Spleen (tissue), 11 donors: Measurements from ENCODE around the gene PPP1CB. TPM values are rescaled to one million over a fixed set of nuclear protein-coding genes. Genes with fewer than 3 reads are reported as not detected.

Source experiments
- DNase-seq: peaks from one replicate; pipeline ENCODE4 v3.0.0-alpha.2; 2020
- H3K27ac ChIP-seq, 8 donors: fragments of 200-600 bp; sonication (generic) in 7 of 8; 1 replicate in 4 of 8; 2 replicates in 4 of 8; pipeline versions ENCODE4 v1.5.0 to v1.8.0; 2016 to 2021; ENCODE audit warnings: inconsistent platforms in 4 of 8, mild to moderate bottlenecking in 4 of 8, moderate library complexity in 1 of 8
- H3K27me3 ChIP-seq, 7 donors: fragments of 200-600 bp; sonication (generic) in 6 of 7; replicated peaks in 1 of 7; 1 replicate in 4 of 7; 2 replicates in 3 of 7; pipeline versions ENCODE4 v1.5.0 to v1.8.0; 2016 to 2021; ENCODE audit warnings: inconsistent platforms in 3 of 7, mild to moderate bottlenecking in 1 of 7
- H3K36me3 ChIP-seq, 6 donors: fragments of 200-600 bp; sonication (generic) in 5 of 6; 1 replicate in 4 of 6; 2 replicates in 2 of 6; pipeline versions ENCODE4 v1.5.0 to v1.8.0; 2016 to 2021; ENCODE audit warnings: inconsistent platforms in 2 of 6
- H3K4me1 ChIP-seq, 6 donors: fragments of 200-600 bp; sonication (generic) in 5 of 6; 1 replicate in 3 of 6; 2 replicates in 3 of 6; pipeline versions ENCODE4 v1.5.0 to v1.8.0; 2016 to 2021; ENCODE audit warnings: inconsistent platforms in 3 of 6
- H3K4me3 ChIP-seq, 8 donors: fragments of 200-600 bp; sonication (generic) in 7 of 8; 1 replicate in 4 of 8; 2 replicates in 4 of 8; pipeline versions ENCODE4 v1.5.0 to v1.8.0; 2016 to 2021; ENCODE audit warnings: inconsistent platforms in 4 of 8, mild to moderate bottlenecking in 4 of 8, moderate library complexity in 2 of 8
- H3K9me3 ChIP-seq, 8 donors: fragments of 200-600 bp; sonication (generic) in 7 of 8; 1 replicate in 4 of 8; 2 replicates in 4 of 8; pipeline versions ENCODE4 v1.5.0 to v1.8.0; 2016 to 2021; ENCODE audit warnings: inconsistent platforms in 4 of 8
- CTCF ChIP-seq, 11 experiments: fragments of 200-600 bp in 7 of 11; fragments of 450-650 bp in 4 of 11; sonication (generic) in 4 of 11; IDR thresholded peaks in 8 of 11; conservative IDR thresholded peaks in 3 of 11; 1 replicate in 7 of 11; 2 replicates in 4 of 11; pipeline versions ENCODE4 v1.4.0 to v1.8.0; 2016 to 2021; ENCODE audit warnings: antibody characterized with exemption in 11 of 11, inconsistent platforms in 4 of 11, mild to moderate bottlenecking in 1 of 11
- POLR2A ChIP-seq, 3 donors: fragments of 450-650 bp; IDR thresholded peaks; one replicate each; pipeline ENCODE4 v1.5.1; 2017; ENCODE audit warnings: antibody characterized with exemption in 3 of 3, mild to moderate bottlenecking in 1 of 3
- POLR2AphosphoS5 ChIP-seq, 3 donors: sonication (generic); formaldehyde crosslinking; IDR thresholded peaks; one replicate each; pipeline ENCODE4 v1.5.1; 2017; ENCODE audit warnings: antibody characterized with exemption in 3 of 3
- WGBS, 5 donors: extraction: QIAGEN DNeasy Blood & Tissue Kit in 3 of 5; methylation state at CpG; one replicate each; pipeline versions ENCODE4 v1.1.5 to v1.1.7; 2013 to 2018; 5-methylcytosine and 5-hydroxymethylcytosine counted together
- intact Hi-C: fragments of 100-400 bp; cut with DNase I; formaldehyde crosslinking; loops from one replicate; pipeline ENCODE4 v1.15.0; 2023; ENCODE audit warnings: low total_unique reads
- polyA plus RNA-seq, 3 donors: library from polyadenylated mRNA; stranded (reverse); fragments of 200-250 nt; gene quantifications; one replicate each; pipeline ENCODE4 v1.2.1, GENCODE V29; 2013
- total RNA-seq, 7 donors: library from RNA; depleted of rRNA in 3 of 7; stranded (reverse); fragments of >200 nt in 3 of 7; fragmentation: NEBNext Ultra II Directional in 4 of 7; extraction: Animal tissue kit (Norgen Biotek cat#: 25700) in 4 of 7; gene quantifications; one replicate each; pipeline versions ENCODE4 v1.1.0 to v1.2.1, GENCODE V29; 2016 to 2021
- donor health status: healthy with polysubstance abuse.
- donor health status: DM: no; HTN: no; CAD: no; lungs with moderate emphysema.
- donor health status: DM: no; HTN: no; CAD: no.
- donor health status: Bipolar disorder and iron deficiency.
- donor health status: healthy.
- donor health status: DM: no; HTN: no; CAD: no.
- donor health status: DM: yes; HTN: yes; CAD: no.

Gene PPP1CB
- total and polyA plus RNA-seq, 10 donors: 40.4 to 244 (median 187) TPM

- DNase-seq: no peak
- H3K9me3 ChIP-seq: no peaks in the 10 kb centered on the region
- intact Hi-C loops: no loop called here
- peaks cover 0 to 23% (median 4%) of the 10 kb centered on the region in 6 donors for H3K4me1 ChIP-seq
- no peak overlapping the region for H3K4me3 ChIP-seq
- no peaks in the 10 kb centered on the region for H3K27me3 ChIP-seq
- H3K36me3 ChIP-seq: no peaks in the 10 kb centered on the region
- H3K27ac ChIP-seq: no peak overlapping the region
- TF ChIP-seq POLR2AphosphoS5 (IDR thresholded peaks at IDR 0.05): no peak
- no peak for TF ChIP-seq CTCF (IDR thresholded peaks at IDR 0.05 in 8 of 11, conservative IDR thresholded peaks at IDR 0.05 in 3 of 11)
- no peak for TF ChIP-seq POLR2A (IDR thresholded peaks at IDR 0.05)
- WGBS, 5 donors: 69 to 86% (median 81%) methylated on average over 2 of the region's 2 CpGs
These were observed 6.4 kb upstream of the PPP1CB start for GRCh38 chr2:28745225-28745624.

GRCh38 chr2:28745876-28746275, 5.8 kb upstream of the PPP1CB start:
- WGBS, 5 donors: 70 to 83% (median 71%) methylated on average over 4 of the region's 4 CpGs
- no peak for DNase-seq
- TF ChIP-seq CTCF (IDR thresholded peaks at IDR 0.05 in 8 of 11, conservative IDR thresholded peaks at IDR 0.05 in 3 of 11) (no peak), POLR2A (IDR thresholded peaks at IDR 0.05) (no peak), POLR2AphosphoS5 (IDR thresholded peaks at IDR 0.05) (no peak)
- Histone ChIP-seq H3K27ac (peak overlapping the region in 2 of 8 donors; percentile 10 to 21), H3K4me3 (no peak overlapping the region), H3K27me3 (no peaks in the 10 kb centered on the region), H3K36me3 (no peaks in the 10 kb centered on the region), H3K4me1 (peaks cover 5 to 30% (median 10%) of the 10 kb centered on the region in 6 donors), H3K9me3 (no peaks in the 10 kb centered on the region)
- intact Hi-C loops: no loop called here

- intact Hi-C loops: no loop called here
- Histone ChIP-seq H3K36me3 (no peaks in the 10 kb centered on the region), H3K27ac (peak overlapping the region in 3 of 8 donors; percentile 9 to 21 (median 10)), H3K27me3 (no peaks in the 10 kb centered on the region), H3K4me3 (no peak overlapping the region), H3K4me1 (peaks cover 5 to 32% (median 13%) of the 10 kb centered on the region in 6 donors), H3K9me3 (no peaks in the 10 kb centered on the region)
- DNase-seq: no peak
- 88 to 93% (median 90%) methylated on average over 3 of the region's 3 CpGs for WGBS, 5 donors
- TF ChIP-seq CTCF (IDR thresholded peaks at IDR 0.05 in 8 of 11, conservative IDR thresholded peaks at IDR 0.05 in 3 of 11): no peak
- TF ChIP-seq POLR2A (IDR thresholded peaks at IDR 0.05): no peak
- no peak for TF ChIP-seq POLR2AphosphoS5 (IDR thresholded peaks at IDR 0.05)
These were observed 5.1 kb upstream of the PPP1CB start for GRCh38 chr2:28746429-28747111.

GRCh38 chr2:28747714-28748113, 3.9 kb upstream of the PPP1CB start:
- DNase-seq: no peak
- H3K4me3 ChIP-seq: no peak overlapping the region
- no peak for TF ChIP-seq POLR2A (IDR thresholded peaks at IDR 0.05)
- TF ChIP-seq CTCF (IDR thresholded peaks at IDR 0.05 in 8 of 11, conservative IDR thresholded peaks at IDR 0.05 in 3 of 11): no peak
- TF ChIP-seq POLR2AphosphoS5 (IDR thresholded peaks at IDR 0.05): no peak
- peaks cover 5 to 33% (median 14%) of the 10 kb centered on the region in 6 donors for H3K4me1 ChIP-seq
- H3K27ac ChIP-seq: peak overlapping the region in 3 of 8 donors; percentile 8 to 100 (median 34)
- H3K36me3 ChIP-seq: no peaks in the 10 kb centered on the region
- no peaks in the 10 kb centered on the region for H3K27me3 ChIP-seq
- no peaks in the 10 kb centered on the region for H3K9me3 ChIP-seq
- WGBS, 5 donors: 91 to 98% (median 96%) methylated on average over 1 of the region's 1 CpG
- intact Hi-C loops: no loop called here
